ENCODE measurements around the gene KCNMA1. TPM values are rescaled to one million over a fixed set of nuclear protein-coding genes. Genes with fewer than 3 reads are reported as not detected.

KCNMA1 gene
- total RNA-seq, 2 donors from 2014 or later, result 168 to 188 TPM

GRCh38 chr10:77649333-77650331, 12.0 kb upstream of the KCNMA1 start:
- Histone ChIP-seq H3K27me3 (replicated peaks; ENCODE audit: insufficient read depth) (no peaks in the 10 kb centered on the region), H3K4me3 (no peak overlapping the region), H3K4me1 (ENCODE audit: control insufficient read depth in 1 of 2, low read depth in 2 of 2) (no peaks in the 10 kb centered on the region), H3K9me3 (peaks cover 8% of the 10 kb centered on the region), H3K27ac (no peak overlapping the region), H3K36me3 (no peaks in the 10 kb centered on the region)
- DNase-seq (ENCODE audit: low spot score), result no peak
- ATAC-seq (ENCODE audit: insufficient number of reproducible peaks, low FRiP score, low read depth), result no peak
- TF ChIP-seq, protein P1, sequence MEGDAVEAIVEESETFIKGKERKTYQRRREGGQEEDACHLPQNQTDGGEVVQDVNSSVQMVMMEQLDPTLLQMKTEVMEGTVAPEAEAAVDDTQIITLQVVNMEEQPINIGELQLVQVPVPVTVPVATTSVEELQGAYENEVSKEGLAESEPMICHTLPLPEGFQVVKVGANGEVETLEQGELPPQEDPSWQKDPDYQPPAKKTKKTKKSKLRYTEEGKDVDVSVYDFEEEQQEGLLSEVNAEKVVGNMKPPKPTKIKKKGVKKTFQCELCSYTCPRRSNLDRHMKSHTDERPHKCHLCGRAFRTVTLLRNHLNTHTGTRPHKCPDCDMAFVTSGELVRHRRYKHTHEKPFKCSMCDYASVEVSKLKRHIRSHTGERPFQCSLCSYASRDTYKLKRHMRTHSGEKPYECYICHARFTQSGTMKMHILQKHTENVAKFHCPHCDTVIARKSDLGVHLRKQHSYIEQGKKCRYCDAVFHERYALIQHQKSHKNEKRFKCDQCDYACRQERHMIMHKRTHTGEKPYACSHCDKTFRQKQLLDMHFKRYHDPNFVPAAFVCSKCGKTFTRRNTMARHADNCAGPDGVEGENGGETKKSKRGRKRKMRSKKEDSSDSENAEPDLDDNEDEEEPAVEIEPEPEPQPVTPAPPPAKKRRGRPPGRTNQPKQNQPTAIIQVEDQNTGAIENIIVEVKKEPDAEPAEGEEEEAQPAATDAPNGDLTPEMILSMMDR (IDR thresholded peaks at IDR 0.05), result no peak

DNA sequence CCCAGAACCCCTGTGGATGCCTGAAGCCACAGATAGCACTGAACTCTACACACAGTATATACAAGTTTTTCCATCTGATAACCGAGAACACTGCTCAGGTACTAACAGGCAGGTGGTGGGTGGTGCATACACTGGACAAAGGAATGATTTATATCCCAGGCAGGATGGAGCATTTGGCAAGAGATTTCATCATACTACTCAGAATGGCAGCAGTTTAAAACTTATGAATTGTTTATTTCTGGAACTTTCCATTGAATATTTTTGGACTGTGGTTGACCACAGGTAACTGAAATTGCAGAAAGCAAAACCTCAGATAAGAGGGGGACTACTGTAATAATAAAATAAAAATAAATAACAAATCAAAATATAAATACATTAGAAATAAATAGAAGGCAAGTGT, 10.9 kb upstream of the KCNMA1 start:
- Histone ChIP-seq H3K27ac (no peak overlapping the region), H3K4me1 (ENCODE audit: control insufficient read depth in 1 of 2, low read depth in 2 of 2) (no peaks in the 10 kb centered on the region), H3K9me3 (peaks cover 7% of the 10 kb centered on the region), H3K36me3 (no peaks in the 10 kb centered on the region), H3K4me3 (no peak overlapping the region), H3K27me3 (replicated peaks; ENCODE audit: insufficient read depth) (no peaks in the 10 kb centered on the region)
- TF ChIP-seq, protein P1 (IDR thresholded peaks at IDR 0.05), result no peak
- DNase-seq (ENCODE audit: low spot score) (no peak), ATAC-seq (ENCODE audit: insufficient number of reproducible peaks, low FRiP score, low read depth) (no peak)

DNA sequence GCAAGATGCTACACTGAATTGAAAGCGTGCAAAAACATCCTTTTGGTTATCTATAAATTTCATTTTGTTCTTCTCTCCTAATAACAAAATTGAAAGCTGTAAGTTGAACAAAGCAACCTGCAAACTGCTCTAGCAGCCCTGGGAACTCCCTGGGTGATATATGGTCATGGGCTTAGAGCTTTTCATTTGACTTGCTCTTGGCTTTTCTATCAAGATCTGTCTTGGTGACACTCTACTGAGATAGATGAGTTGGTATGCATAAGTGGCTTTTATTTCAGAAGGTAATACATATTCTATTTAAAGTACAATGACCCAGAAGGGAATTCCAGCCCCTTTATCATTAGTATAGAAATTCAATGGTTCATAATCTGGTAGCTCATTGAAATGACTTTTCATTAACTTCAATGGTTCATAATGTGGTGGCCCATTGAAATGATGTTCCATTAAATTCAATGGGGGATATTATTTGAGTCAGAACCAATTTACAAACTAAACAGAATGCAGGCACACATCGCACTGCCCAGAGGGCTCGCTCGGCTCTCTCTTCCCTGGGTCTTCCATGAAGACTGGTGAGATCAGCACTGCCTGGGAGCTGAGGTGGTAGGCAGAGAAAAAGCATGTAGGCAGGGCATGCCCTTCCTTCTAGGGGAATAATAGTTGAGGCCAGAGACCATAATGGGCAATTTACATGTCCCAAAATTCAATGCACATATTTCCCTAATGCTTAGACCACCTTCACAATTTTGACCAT, 10.1 kb upstream of the KCNMA1 start:
- no peak overlapping the region for H3K4me3 ChIP-seq
- ATAC-seq (ENCODE audit: insufficient number of reproducible peaks, low FRiP score, low read depth), result no peak
- no peaks in the 10 kb centered on the region for H3K27me3 ChIP-seq (replicated peaks; ENCODE audit: insufficient read depth)
- DNase-seq (ENCODE audit: low spot score), result no peak
- no peaks in the 10 kb centered on the region for H3K4me1 ChIP-seq (ENCODE audit: control insufficient read depth in 1 of 2, low read depth in 2 of 2)
- no peak overlapping the region for H3K27ac ChIP-seq
- TF ChIP-seq, protein P1 (IDR thresholded peaks at IDR 0.05), result no peak
- no peaks in the 10 kb centered on the region for H3K36me3 ChIP-seq
- H3K9me3 ChIP-seq, result no peaks in the 10 kb centered on the region

DNA sequence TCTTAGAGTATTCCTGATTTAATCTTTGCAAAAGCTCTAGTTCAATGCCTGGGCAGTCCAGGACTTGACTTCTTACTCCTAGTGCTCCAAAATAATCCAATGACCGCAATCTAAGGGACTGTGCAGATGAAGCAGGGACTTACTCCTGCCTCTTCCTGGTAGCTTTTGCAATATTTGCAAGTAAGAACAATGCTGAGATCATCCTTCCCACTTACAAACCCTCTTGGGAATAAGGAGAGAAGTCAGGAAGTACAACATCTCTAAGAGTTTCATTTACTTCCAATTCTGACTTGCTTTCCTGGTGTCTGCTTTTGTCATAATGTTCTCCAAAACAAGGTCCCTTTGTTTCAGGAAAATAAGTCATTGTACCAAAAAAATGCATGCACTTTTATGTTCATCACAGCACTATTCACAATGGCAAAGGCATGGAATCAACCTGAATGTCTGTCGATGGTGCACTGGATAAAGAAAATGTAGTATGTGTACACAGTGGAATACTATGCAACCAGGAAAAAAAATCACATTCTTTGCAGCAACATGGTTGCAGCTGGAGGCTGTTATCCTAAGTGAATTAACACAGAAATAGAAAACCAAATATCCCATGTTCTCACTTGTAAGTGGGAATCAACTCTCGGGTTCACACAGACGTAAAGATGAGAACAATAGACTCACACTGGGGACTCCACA, 7.1 kb upstream of the KCNMA1 start:
- Histone ChIP-seq H3K36me3 (no peaks in the 10 kb centered on the region), H3K9me3 (no peaks in the 10 kb centered on the region), H3K4me3 (no peak overlapping the region), H3K4me1 (ENCODE audit: control insufficient read depth in 1 of 2, low read depth in 2 of 2) (peaks cover 13 to 26% of the 10 kb centered on the region in 2 donors), H3K27me3 (replicated peaks; ENCODE audit: insufficient read depth) (no peaks in the 10 kb centered on the region), H3K27ac (no peak overlapping the region)
- no peak for ATAC-seq (ENCODE audit: insufficient number of reproducible peaks, low FRiP score, low read depth)
- no peak for DNase-seq (ENCODE audit: low spot score)
- TF ChIP-seq, protein P1 (IDR thresholded peaks at IDR 0.05), result no peak
